Astrocyte (in vitro differentiated cells and primary cell): Measurements from ENCODE around the gene PHC2.

Experiments used
- CTCF ChIP-seq: IDR thresholded peaks from 2 replicates; pipeline ENCODE4 v1.5.1; 2011; ENCODE audit warnings: low read depth, mild to moderate bottlenecking, inconsistent platforms, low read length, moderate library complexity; ENCODE audit not compliant: insufficient read depth
- EZH2 ChIP-seq: IDR thresholded peaks from 2 replicates; pipeline ENCODE4 v1.6.1; 2012; ENCODE audit warnings: mild to moderate bottlenecking, low read length, inconsistent platforms; ENCODE audit not compliant: insufficient read depth

GRCh38 chr1:33353531-33353930 lies 77.4 kb downstream of the PHC2 start:
- TF ChIP-seq CTCF = no peak
- TF ChIP-seq EZH2 = no peak
